GM23248 (cell line): ENCODE measurements around the gene IGF2BP1.

Source experiments
- EZH2 ChIP-seq: fragments of 200-600 bp; sonication (generic); IDR thresholded peaks from 2 replicates; pipeline ENCODE4 v1.6.1; 2018; ENCODE audit warnings: antibody characterized with exemption, mild to moderate bottlenecking; ENCODE audit not compliant: insufficient read depth, poor library complexity, severe bottlenecking
- EZH2phosphoT487 ChIP-seq: fragments of 200-600 bp; sonication (generic); IDR thresholded peaks from 2 replicates; pipeline ENCODE4 v1.6.1; 2018; ENCODE audit warnings: antibody characterized with exemption, moderate library complexity, mild to moderate bottlenecking, low read depth; ENCODE audit not compliant: insufficient read depth

GRCh38 chr17:49028271-49028670, 31.1 kb downstream of the IGF2BP1 start:
- no peak for TF ChIP-seq EZH2phosphoT487
- TF ChIP-seq EZH2: no peak
